ENCODE results near the gene PALMD. TPM values are rescaled to one million over a fixed set of nuclear protein-coding genes. Genes with fewer than 3 reads are reported as not detected.

Gene PALMD
- polyA plus RNA-seq, 1 of the 3 experiments (the other 2 are of a cell fraction) = 1.8 TPM

DNA sequence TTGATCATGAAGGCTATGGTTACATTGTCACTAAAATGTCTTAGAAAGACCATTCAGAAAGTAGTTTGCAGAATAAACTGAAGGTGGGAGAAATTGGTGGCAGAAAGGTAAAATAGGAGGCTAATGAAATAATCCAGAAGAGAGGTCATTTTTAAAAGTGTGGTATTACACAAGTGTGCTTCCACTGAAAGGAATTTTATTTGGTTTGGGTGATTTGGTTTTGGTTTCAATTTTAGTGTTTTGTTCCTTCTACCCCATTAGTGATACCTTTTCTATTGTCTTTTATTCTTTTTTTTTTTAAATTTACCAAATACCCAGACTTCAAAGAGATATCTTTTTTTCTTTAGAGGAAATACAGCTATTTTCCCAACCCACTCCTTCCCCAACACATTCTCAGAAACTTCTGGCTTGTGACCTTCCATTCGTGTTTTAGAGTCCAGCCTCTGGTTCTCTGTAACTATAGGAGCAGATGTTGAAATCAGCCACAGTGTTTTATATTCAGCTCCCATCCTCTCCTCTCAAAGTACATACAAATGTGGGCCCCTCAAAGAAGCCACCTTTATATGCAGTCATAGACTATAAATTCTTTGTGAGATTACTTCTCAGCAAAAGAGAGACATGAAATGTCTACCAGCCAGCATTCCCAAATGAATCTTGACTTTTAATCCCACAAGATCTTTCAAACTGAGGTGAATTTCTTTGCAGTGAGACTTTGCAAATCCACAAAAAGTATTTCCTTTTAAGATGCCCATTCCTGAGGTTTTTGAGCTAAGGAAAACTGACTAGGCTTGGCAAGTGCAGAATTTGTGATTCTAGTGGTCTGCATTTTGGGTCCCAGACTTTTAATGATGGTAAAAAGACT, 42.0 kb upstream of the PALMD start:
- ChIA-PET POLR2A (no interaction called here), CTCF (no interaction called here)
- Histone ChIP-seq H3K27ac (ENCODE audit: low read depth in 2 of 2, low read length in 1 of 2) (peak overlapping the region in 1 of 2 experiments; percentile 81; a peak in 2 of 4 replicates), H3K36me3 (replicated peaks in 1 of 2; ENCODE audit: control insufficient read depth in 1 of 2, insufficient read depth in 2 of 2, low read length in 1 of 2) (no peaks in the 10 kb centered on the region), H3F3A (replicated peaks; ENCODE audit: insufficient read depth) (peaks cover 33% of the 10 kb centered on the region), H3K9me3 (no peaks in the 10 kb centered on the region), H3K4me1 (ENCODE audit: control insufficient read depth in 1 of 2, insufficient read depth in 2 of 2, low read depth in 1 of 2, low read length in 1 of 2) (peaks cover 0 to 18% of the 10 kb centered on the region in 2 experiments; a peak in 3 of 4 replicates), H2AFZ (ENCODE audit: low read depth) (peak overlapping the region; percentile 74), H3K9me2 (no peaks in the 10 kb centered on the region), H4K20me1 (ENCODE audit: insufficient read depth) (no peaks in the 10 kb centered on the region), H3K9ac (peak overlapping the region; percentile 29; the same call in 1 of the 2 replicates), H3K4me3 (ENCODE audit: low read depth in 2 of 2, low read length in 1 of 2) (no peak overlapping the region), H3K27me3 (ENCODE audit: insufficient read depth) (no peaks in the 10 kb centered on the region), H3K4me2 (peak overlapping the region; percentile 35), H3K79me2 (ENCODE audit: insufficient read depth) (no peaks in the 10 kb centered on the region)
- TF ChIP-seq RFX5 (IDR thresholded peaks at IDR 0.05; ENCODE audit: low read length) (no peak), PBX3 (IDR thresholded peaks at IDR 0.05) (peak; percentile 33; the same call in 1 of the 2 replicates)
- DNase-seq = no peak
- WGBS (ENCODE audit: low lambda C conversion rate) = 95% methylated on average over 1 of the region's 1 CpG

- H3K9ac ChIP-seq = no peak overlapping the region
- H4K20me1 ChIP-seq (ENCODE audit: insufficient read depth) = no peaks in the 10 kb centered on the region
- WGBS (ENCODE audit: low lambda C conversion rate) = 89% methylated on average over 2 of the region's 2 CpGs
- H3K79me2 ChIP-seq (ENCODE audit: insufficient read depth) = no peaks in the 10 kb centered on the region
- no peaks in the 10 kb centered on the region for H3K9me3 ChIP-seq
- H3K36me3 ChIP-seq (replicated peaks in 1 of 2; ENCODE audit: control insufficient read depth in 1 of 2, insufficient read depth in 2 of 2, low read length in 1 of 2) = no peaks in the 10 kb centered on the region
- no peaks in the 10 kb centered on the region for H3K9me2 ChIP-seq
- POLR2A ChIA-PET = no interaction called here
- CTCF ChIA-PET = no interaction called here
- no peak overlapping the region for H3K4me3 ChIP-seq (ENCODE audit: low read depth in 2 of 2, low read length in 1 of 2)
- TF ChIP-seq FOXJ3 (CRISPR knock-in tag; IDR thresholded peaks at IDR 0.05) = no peak
- TF ChIP-seq YY1 (IDR thresholded peaks at IDR 0.05; ENCODE audit: low read depth) = no peak
- no peak for TF ChIP-seq CHD2 (IDR thresholded peaks at IDR 0.05; ENCODE audit: low read length, partially characterized antibody)
- TF ChIP-seq SIN3A (IDR thresholded peaks at IDR 0.05; ENCODE audit: borderline replicate concordance, low read depth, low read length) = no peak
- TF ChIP-seq MEF2A (IDR thresholded peaks at IDR 0.05; ENCODE audit: borderline replicate concordance, low read depth) = no peak
- no peak overlapping the region for H2AFZ ChIP-seq (ENCODE audit: low read depth)
- no peak overlapping the region for H3K4me2 ChIP-seq
- peak overlapping the region in 1 of 2 experiments; percentile 33; a peak in 2 of 4 replicates for H3K27ac ChIP-seq (ENCODE audit: low read depth in 2 of 2, low read length in 1 of 2)
- no peaks in the 10 kb centered on the region for H3K27me3 ChIP-seq (ENCODE audit: insufficient read depth)
- peaks cover 22% of the 10 kb centered on the region for H3F3A ChIP-seq (replicated peaks; ENCODE audit: insufficient read depth)
- H3K4me1 ChIP-seq (ENCODE audit: control insufficient read depth in 1 of 2, insufficient read depth in 2 of 2, low read depth in 1 of 2, low read length in 1 of 2) = peaks cover 0 to 1% of the 10 kb centered on the region in 2 experiments; a peak in 1 of 4 replicates
- no peak for DNase-seq
These were observed 39.6 kb upstream of the PALMD start for GRCh38 chr1:99606306-99606705.

DNA sequence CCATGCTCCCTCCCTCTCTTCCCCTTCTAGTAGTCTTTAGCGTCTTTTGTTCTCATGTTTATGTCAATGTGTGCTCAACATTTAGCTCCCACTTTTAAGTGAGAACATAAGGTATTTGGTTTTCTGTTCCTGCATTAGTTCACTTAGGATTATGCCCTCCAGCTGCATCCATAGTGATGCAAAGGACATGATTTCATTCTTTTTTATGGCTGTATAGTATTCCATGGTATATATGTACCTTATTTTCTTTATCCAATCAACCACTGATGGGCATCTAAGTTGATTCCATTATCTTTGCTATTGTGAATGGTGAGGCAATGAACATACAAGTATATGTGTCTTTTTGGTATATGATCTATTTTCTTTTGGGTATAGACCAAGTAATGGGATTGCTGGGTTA, 38.3 kb upstream of the PALMD start:
- WGBS (ENCODE audit: low lambda C conversion rate) = 95% methylated on average over 1 of the region's 1 CpG
- Histone ChIP-seq H3K36me3 (replicated peaks in 1 of 2; ENCODE audit: control insufficient read depth in 1 of 2, insufficient read depth in 2 of 2, low read length in 1 of 2) (no peaks in the 10 kb centered on the region), H3K9me2 (no peaks in the 10 kb centered on the region), H2AFZ (ENCODE audit: low read depth) (no peak overlapping the region), H3K9me3 (no peaks in the 10 kb centered on the region), H3K79me2 (ENCODE audit: insufficient read depth) (no peaks in the 10 kb centered on the region), H3K27ac (ENCODE audit: low read depth in 2 of 2, low read length in 1 of 2) (no peak overlapping the region), H3K4me3 (ENCODE audit: low read depth in 2 of 2, low read length in 1 of 2) (no peak overlapping the region), H4K20me1 (ENCODE audit: insufficient read depth) (no peaks in the 10 kb centered on the region), H3K9ac (no peak overlapping the region), H3K27me3 (ENCODE audit: insufficient read depth) (no peaks in the 10 kb centered on the region), H3K4me2 (no peak overlapping the region), H3K4me1 (ENCODE audit: control insufficient read depth in 1 of 2, insufficient read depth in 2 of 2, low read depth in 1 of 2, low read length in 1 of 2) (no peaks in the 10 kb centered on the region; a peak in 2 of 4 replicates), H3F3A (replicated peaks; ENCODE audit: insufficient read depth) (peaks cover 22% of the 10 kb centered on the region)
- POLR2A ChIA-PET = no interaction called here
- DNase-seq = no peak
- TF ChIP-seq RXRA (IDR thresholded peaks at IDR 0.05; ENCODE audit: borderline replicate concordance, low read depth) (no peak), SMC3 (IDR thresholded peaks at IDR 0.05; ENCODE audit: low read depth, low read length) (no peak)
- CTCF ChIA-PET = no interaction called here
